HPDE6-E6E7 (cell line): ENCODE measurements around the gene ADAM8.

Experiments used
- DNase-seq: peaks from one replicate; pipeline ENCODE4 v3.0.0; 2011; ENCODE audit warnings: missing footprints; ENCODE audit errors: extremely low spot score

Gene ADAM8

GRCh38 chr10:133212853-133213494 lies 63.7 kb downstream of the ADAM8 start:
- DNase-seq, result no peak
